GM21723 (cell line): Measurements from ENCODE around the gene ATP9B.

Experiments used
- ATAC-seq: cut with Tn5 transposase; IDR thresholded peaks from one replicate; pipeline ENCODE4 v1.9.1; 2021; ENCODE audit warnings: mild to moderate bottlenecking, moderate library complexity; ENCODE audit not compliant: unreplicated experiment

ATP9B gene

GRCh38 chr18:79422783-79423165 is 353.6 kb downstream of the ATP9B start:
- no peak for ATAC-seq

- ATAC-seq: no peak
Observed at GRCh38 chr18:79423211-79424007, 354.2 kb downstream of the ATP9B start.

- no peak for ATAC-seq
Observed at GRCh38 chr18:79424008-79424565, 354.9 kb downstream of the ATP9B start.

GRCh38 chr18:79424880-79425568 is 355.8 kb downstream of the ATP9B start:
- no peak for ATAC-seq

- no peak for ATAC-seq
Observed at GRCh38 chr18:79425569-79425886, 356.3 kb downstream of the ATP9B start.

- no peak for ATAC-seq
Observed at GRCh38 chr18:79426376-79427300, 357.4 kb downstream of the ATP9B start.

- no peak for ATAC-seq
Observed at GRCh38 chr18:79427368-79428225, 358.4 kb downstream of the ATP9B start.
